ENCODE measurements around the gene ZIM2.

ZIM2 gene

GRCh38 chr19:56839652-56840450, 675 bp downstream of the ZIM2 start:
- DNase-seq = peak; percentile 60 to 100 (median 97)

GRCh38 chr19:56838909-56839651, 1.4 kb downstream of the ZIM2 start:
- peak; percentile 67 to 100 (median 98) for DNase-seq

- peak in 50 of 51 donors; percentile 30 to 93 (median 79) for DNase-seq
Observed at GRCh38 chr19:56838024-56838908, 2.3 kb downstream of the ZIM2 start.

- peak; percentile 42 to 93 (median 79) for DNase-seq
Observed at GRCh38 chr19:56837492-56838023, 3.0 kb downstream of the ZIM2 start.

GRCh38 chr19:56837004-56837403, 3.5 kb downstream of the ZIM2 start:
- peak in 3 of 51 donors; percentile 2 to 9 (median 7) for DNase-seq

GRCh38 chr19:56836059-56836458, 4.5 kb downstream of the ZIM2 start:
- DNase-seq = no peak

GRCh38 chr19:56835401-56835800, 5.1 kb downstream of the ZIM2 start:
- DNase-seq = no peak

- no peak for DNase-seq
Observed at GRCh38 chr19:56834564-56835375, 5.8 kb downstream of the ZIM2 start.

- DNase-seq = no peak
Observed at GRCh38 chr19:56832352-56832928, 8.1 kb downstream of the ZIM2 start.

GRCh38 chr19:56831255-56831654, 9.3 kb downstream of the ZIM2 start:
- no peak for DNase-seq

GRCh38 chr19:56829596-56829995, 10.9 kb downstream of the ZIM2 start:
- no peak for DNase-seq

GRCh38 chr19:56827708-56828107, 12.8 kb downstream of the ZIM2 start:
- DNase-seq = no peak

GRCh38 chr19:56823956-56824355, 16.6 kb downstream of the ZIM2 start:
- no peak for DNase-seq

GRCh38 chr19:56823417-56823816, 17.1 kb downstream of the ZIM2 start:
- no peak for DNase-seq

- DNase-seq = no peak
Observed at GRCh38 chr19:56822755-56823154, 17.8 kb downstream of the ZIM2 start.

- DNase-seq = no peak
Observed at GRCh38 chr19:56821675-56822074, 18.9 kb downstream of the ZIM2 start.

- DNase-seq = no peak
Observed at GRCh38 chr19:56821209-56821608, 19.3 kb downstream of the ZIM2 start.

- no peak for DNase-seq
Observed at GRCh38 chr19:56819166-56819565, 21.4 kb downstream of the ZIM2 start.

GRCh38 chr19:56814656-56815055, 25.9 kb downstream of the ZIM2 start:
- DNase-seq = no peak

GRCh38 chr19:56813531-56813930, 27.0 kb downstream of the ZIM2 start:
- DNase-seq = no peak

Measured in hypothalamus (tissue), 51 donors.